Fibroblast of skin of scalp (primary cell): ENCODE measurements around the gene PLCB3. TPM values are rescaled to one million over a fixed set of nuclear protein-coding genes. Genes with fewer than 3 reads are reported as not detected.

Source experiments
- DNase-seq: peaks from one replicate; pipeline ENCODE4 v3.0.0-alpha.2; 2013
- polyA plus RNA-seq, 2 experiments: library from polyadenylated mRNA; unstranded; fragments of 120-200 nt; gene quantifications; one replicate each; pipeline ENCODE4 v1.2.1, GENCODE V29; 2013; ENCODE audit not compliant: insufficient read length in 2 of 2

The PLCB3 gene
- polyA plus RNA-seq (2013, experiment 1 of 2; ENCODE audit: insufficient read length), result 50.3 TPM
- polyA plus RNA-seq (2013, experiment 2 of 2; ENCODE audit: insufficient read length), result 46.2 TPM

DNA sequence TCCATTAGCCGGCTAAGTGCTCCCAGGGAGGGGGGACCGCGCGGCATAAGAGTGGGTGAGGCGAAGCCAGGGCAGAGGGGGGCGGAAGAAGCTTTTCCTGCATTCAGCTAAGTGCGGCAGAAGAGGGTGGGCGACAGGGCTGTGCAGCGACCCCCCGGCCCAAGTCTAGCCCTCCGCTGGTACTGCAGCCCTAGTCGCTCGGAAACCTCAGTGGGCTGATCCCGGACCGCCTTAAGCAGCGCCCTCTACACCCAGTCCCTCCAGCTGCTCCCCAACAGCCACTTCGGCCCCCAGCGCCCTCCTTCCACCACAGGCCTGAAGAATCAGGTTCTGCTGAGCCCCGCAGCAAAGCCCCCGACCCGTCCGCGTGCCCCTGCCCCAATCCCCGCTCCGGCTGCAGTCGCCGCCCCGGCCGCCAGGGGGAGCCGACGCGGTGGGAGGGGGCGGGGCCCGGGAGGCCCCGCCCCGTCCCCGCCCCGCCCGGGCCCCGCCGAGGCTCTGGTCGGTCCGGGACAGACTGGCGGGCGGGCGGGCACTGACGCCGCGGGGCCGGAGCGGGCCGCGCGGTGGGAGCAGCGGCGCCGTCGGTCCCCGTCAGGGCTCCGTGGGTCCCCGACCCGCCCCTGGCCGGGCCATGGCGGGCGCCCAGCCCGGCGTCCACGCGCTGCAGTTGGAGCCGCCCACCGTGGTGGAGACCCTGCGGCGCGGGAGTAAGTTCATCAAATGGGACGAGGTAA, at the start of gene PLCB3:
Gene PLCB3 (plus strand): TSS at position 515 of the 737 bp plus-strand sequence. CDS start 120 bp downstream, at position 635.
- DNase-seq, result peak; percentile 59

- DNase-seq, result no peak
Observed at GRCh38 chr11:64201543-64201942, 49.8 kb upstream of the PLCB3 start.

DNA sequence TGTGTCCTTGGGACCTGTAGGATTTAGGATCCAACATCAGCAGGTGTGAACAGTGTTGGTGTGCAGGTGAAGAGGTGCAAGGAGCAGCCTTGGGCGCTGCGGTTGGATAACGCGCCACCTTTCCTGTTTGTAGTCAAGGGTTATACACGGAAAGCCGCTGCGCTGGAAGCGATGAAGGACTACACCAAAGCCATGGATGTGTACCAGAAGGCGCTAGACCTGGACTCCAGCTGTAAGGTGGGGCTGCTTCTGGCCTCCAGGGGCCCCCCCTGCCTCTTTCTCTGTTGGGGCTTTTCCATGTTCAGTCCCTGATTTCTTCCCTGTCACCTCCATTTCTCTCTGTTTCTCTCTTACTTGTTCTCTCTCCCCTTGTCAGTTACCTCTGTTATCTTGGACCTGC, 48.3 kb upstream of the PLCB3 start:
- DNase-seq, result no peak

DNA sequence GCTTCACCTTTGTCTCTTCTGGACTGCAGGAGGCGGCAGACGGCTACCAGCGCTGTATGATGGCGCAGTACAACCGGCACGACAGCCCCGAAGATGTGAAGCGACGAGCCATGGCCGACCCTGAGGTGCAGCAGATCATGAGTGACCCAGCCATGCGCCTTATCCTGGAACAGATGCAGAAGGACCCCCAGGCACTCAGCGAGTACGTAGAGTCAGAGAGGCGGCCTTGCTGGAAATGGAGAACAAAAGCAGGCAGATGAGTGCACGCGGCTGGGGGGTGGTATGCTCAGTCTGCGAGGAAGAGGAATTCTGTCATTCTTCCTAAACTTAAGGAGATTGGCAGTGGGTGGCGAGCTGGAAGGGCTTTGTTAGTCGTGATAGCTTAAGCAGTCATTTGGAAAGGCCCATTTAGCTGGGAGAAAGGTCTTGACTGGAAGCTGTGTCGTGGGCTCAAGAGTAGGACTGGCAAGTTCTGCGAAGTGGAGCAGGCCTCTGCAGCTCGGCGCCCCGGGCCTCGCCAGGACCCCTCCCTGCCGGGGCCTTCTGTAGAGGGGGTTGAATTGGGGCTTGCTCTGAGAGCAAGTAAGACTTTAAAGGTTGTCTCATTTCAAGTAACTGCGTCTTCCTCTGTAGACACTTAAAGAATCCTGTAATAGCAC, 47.8 kb upstream of the PLCB3 start:
- DNase-seq, result no peak

DNA sequence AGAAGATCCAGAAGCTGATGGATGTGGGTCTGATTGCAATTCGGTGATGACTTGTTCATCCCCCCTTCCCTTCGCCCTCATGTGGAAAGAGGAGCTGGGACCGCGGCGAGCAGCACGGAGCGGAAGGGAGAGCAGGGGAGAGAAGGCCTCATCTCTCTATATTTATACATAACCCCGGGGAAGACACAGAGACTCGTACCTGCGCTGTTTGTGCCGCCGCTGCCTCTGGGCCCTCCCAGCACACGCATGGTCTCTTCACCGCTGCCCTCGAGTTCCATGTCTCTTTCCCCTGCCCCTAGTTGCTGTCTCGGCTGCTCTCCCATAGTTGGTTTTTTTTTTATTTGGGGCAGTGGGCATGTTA, 47.3 kb upstream of the PLCB3 start:
- DNase-seq, result no peak

DNA sequence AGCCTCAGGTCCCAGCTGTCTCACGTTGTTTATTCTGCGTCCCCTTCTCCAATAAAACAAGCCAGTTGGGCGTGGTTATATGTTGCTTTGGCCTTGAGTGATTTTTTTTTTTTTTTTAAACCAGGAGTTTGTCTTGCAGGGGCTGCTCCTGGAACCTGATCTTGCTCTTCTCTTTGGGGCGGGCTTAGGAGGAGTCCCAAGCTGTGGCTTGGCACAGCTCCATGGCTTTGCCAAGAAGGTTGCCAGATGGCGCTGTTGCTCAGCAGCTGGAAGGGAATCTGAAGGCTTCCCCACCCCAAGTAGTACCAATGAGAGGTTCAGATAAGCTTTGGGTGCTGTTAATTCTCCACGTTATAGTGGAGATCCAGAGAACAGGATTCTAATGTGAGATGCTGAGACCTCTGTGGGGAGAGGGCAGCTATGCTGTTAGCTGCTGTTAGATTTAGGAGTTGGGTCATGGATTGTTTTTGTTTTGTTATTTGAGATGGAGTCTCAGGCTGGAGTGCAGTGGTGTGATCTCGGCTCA, 46.8 kb upstream of the PLCB3 start:
- peak; percentile 95 for DNase-seq

DNA sequence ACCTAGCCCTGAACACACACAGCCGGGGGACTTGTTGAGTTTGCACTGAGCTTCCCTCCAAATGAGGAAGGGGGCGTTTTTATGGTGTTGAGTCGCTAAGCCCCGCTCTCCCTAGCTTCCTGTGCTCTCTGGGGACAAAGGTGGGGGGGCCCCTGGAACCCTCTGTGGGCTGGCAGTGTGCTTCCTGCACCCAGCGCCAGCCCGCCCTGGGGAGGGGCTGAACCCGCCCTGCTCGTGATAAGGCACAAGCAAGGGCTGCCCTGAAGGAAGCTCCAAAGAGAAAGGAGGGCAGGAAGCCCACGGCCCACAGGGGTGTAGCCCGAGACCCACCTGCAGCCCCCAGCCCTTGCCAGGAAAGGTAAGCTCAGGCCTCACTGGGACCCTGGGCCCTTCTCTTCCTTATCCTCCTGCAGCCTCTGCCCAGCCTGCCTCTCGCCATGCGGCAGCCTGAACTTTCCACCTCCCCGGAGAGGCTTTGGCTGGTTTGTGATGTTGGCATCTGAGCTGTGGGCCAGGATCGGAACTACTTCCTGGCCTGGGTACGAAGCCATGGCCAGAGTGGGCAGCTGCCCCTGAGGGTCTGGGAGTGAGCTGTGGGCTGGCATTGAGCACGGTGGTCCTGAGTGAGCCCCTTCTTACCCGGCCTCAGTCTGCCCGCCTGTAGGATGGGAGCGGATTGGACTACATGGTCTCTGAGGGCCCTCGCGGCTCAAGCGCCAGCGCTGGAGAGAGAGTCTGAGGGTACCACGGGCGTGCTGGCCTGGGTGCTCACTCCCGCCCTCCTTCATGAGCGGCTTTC, 44.7 kb upstream of the PLCB3 start, which contains the start of gene FERMT3:
Gene FERMT3 (plus strand): TSS at position 265 of the 799 bp plus-strand sequence. CDS start 644 bp downstream, outside the sequence.
- DNase-seq, result no peak

- peak; percentile 82 for DNase-seq
Observed at GRCh38 chr11:64207256-64208085, 43.9 kb upstream of the PLCB3 start.

DNA sequence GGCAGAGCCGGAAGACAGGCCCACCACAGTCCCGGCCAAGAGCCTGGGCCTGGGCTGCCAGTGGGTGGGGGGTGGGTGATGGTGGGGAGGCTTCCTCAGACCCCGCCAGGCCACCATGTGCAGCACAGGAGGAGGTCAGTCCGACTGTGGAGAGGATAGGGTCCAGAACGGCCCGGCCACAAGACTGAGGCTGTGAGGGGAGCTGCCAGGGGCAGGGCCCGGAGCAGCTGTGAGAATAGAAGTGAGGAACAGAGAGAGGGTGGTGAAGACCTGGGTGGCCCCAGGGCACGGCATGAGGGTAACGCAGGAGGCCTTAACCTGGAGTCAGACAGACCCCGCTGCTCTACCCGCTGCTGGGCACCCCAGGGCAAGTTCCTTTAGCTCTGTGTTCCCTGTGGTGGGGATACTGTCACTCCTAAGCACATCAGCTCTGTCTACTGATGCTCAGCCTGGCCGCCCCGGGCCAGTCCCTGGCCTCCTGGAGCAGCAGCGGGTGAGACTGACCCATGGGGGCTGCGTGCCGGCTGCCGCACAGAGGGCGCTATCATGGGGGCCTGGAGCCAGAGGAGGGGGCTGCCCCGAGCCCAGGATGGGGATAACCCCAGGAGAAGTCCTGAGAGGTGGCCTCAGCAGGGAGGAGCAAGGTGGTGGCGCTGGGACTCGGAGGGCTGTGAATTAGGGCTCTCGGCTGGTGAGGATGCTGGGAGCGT, 43.1 kb upstream of the PLCB3 start:
- DNase-seq, result no peak

DNA sequence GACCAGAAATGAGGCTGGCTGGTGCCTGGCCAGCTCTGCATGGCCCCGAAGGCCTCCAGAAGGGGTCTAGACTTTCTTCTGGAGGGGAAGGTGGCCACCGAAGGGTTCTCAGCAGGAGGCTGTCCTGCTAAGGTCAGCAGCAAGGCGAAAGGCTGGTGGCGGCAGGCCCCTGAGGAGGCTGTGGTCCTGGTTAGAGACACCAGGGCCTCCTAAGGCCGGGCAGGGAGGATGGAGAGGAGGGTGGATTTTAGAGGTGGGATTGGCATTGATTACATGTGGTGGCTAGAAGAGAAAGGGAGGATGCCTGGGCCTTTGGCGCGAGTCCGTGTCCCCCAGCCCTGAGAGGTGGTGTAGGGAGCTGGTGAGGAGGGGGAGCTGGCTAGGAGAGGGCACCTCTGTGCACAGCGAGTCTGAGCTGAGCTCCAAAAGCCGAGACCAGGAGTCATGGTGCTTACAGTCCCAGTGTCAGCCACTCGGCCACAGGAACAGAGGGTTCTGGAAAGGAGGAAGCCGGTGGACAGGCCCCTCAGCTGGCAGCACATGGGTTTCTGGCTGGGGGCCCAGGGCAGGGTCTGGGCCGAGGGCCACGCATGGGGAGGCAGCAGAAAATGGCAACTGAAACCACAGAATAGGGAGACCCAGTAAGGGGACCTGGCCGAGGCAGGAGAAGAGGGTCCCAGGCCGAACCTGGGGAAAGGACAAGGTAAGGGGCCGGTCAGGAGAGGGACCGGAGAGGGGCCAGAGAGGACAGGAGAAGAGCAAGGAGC, 42.4 kb upstream of the PLCB3 start:
- DNase-seq, result no peak

DNA sequence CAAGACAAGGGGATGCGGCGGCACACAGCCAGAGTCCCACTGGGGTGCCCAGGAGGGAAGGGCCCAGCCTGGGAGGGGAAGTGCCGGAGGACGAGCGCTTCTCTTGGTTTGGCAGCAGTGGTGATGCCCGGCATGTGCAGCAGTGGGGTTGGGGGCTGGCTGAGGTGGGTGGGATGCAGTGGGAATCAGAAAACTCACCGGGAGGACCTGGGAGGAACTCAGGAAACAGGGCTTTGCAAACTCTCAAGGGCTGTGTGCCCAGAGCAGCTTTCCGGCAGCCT, 41.8 kb upstream of the PLCB3 start:
- no peak for DNase-seq

- no peak for DNase-seq
Observed at GRCh38 chr11:64210301-64211020, 40.9 kb upstream of the PLCB3 start.

DNA sequence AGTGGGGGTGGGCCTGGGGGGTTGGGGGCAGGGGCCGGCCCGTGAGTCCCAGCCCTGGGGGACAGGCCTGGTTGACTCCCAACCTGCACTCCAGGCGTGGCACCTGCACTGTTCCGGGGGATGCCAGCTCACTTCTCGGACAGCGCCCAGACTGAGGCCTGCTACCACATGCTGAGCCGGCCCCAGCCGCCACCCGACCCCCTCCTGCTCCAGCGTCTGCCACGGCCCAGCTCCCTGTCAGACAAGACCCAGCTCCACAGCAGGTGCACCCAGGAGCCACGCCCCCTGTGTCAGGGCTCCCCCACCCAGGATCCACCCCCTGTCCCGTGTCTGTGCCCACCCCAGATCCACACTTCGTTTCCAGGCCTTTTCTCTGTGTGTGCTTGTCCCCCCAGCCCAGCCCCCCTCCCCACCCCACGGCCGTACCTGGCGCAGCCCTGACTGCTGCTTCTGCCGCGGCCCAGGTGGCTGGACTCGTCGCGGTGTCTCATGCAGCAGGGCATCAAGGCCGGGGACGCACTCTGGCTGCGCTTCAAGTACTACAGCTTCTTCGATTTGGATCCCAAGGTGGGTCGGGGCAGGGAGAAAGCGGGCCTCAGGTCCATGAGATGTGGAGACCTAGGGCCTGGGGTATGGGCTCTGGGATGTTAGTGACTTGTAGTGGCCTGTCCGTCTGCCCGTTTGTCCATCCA, 40.0 kb upstream of the PLCB3 start:
- no peak for DNase-seq

GRCh38 chr11:64216879-64217278, 34.5 kb upstream of the PLCB3 start:
- no peak for DNase-seq

- DNase-seq, result no peak
Observed at GRCh38 chr11:64218628-64219353, 32.5 kb upstream of the PLCB3 start.

DNA sequence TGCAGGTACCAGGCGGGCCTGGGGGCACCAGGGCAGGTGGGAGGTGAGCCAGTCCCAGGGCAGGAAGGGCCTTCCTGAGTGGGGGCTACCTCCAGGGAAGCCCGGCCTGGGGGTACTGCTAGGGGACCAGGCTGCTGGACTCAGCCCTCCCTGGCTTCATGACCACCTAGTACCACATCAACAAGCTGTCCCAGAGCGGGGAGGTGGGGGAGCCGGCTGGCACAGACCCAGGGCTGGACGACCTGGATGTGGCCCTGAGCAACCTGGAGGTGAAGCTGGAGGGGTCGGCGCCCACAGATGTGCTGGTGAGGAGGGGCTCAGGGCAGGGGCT, 32.0 kb upstream of the PLCB3 start:
- DNase-seq, result no peak

DNA sequence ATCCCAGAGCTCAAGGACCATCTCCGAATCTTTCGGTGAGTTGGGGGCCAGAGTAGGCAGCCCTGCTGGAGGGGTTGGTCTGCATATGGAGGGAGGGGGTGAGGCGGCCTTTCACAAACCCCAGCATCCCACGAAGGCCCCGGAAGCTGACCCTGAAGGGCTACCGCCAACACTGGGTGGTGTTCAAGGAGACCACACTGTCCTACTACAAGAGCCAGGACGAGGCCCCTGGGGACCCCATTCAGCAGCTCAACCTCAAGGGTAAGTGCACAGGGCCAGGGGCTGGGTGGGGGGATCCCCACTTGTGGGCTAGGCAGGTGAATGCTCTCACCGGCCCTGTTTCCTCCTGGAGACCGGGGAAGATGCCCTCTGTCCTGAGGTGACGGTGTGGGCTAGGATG, 31.6 kb upstream of the PLCB3 start:
- DNase-seq, result no peak

DNA sequence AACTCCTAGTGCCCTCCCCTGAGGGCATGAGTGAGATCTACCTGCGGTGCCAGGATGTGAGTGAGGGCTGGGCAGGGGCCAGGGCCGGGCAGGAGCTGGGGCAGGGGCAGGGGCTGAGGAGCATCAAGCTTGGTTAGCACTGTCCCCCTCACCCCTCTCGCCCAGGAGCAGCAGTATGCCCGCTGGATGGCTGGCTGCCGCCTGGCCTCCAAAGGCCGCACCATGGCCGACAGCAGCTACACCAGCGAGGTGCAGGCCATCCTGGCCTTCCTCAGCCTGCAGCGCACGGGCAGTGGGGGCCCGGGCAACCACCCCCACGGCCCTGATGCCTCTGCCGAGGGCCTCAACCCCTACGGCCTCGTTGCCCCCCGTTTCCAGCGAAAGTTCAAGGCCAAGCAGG, 31.1 kb upstream of the PLCB3 start:
- DNase-seq, result no peak

- no peak for DNase-seq
Observed at GRCh38 chr11:64220798-64221197, 30.5 kb upstream of the PLCB3 start.
